ENCODE data around the gene ATP6V1C2.
"Not testable (repeated sequence)": the region's sequence is repeated elsewhere in the genome, so short reads cannot be mapped to it uniquely, and the experiment has no call there.

ATP6V1C2 gene

DNA sequence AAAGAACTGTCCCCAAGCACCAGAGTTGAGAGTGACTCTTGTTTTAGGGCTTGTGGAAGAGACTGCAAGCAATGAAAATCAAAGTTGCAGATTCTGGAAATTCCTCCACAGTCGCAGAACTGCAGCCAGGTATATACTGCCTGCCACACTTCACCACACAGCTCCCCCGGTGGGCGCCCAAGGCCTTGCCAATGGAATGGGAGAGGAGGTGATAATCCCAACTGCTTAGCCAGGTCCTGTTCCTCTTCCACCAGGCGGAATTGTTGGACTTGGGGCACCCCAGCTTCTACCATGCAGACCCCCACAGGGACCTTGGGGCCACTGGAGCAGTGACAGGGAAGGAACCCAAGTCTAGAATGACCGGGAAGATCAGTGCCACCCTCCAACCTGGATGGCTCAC lies 96.0 kb downstream of the ATP6V1C2 start:
- DNase-seq, result no peak

- not testable (repeated sequence) for DNase-seq
Measured at GRCh38 chr2:10818305-10818704, 96.9 kb downstream of the ATP6V1C2 start.

DNA sequence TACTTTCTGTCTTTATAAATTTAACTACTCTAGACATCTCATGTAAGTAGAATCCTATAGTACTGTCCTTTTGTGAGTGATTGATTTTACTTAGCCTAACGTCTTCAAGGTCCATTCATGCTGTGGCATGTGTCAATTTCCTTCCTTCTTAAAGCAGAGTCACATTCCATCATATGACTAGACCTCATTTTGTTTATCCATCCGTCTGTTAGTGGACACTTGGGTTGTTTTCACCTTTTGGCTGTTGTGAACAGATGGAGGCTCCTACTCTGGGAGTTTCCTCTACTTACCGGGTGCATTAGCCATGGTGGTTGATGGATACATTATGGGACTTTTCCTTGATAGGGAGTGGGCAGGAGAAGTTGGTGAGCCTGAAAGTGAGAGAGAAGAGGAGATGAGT lies 97.6 kb downstream of the ATP6V1C2 start:
- DNase-seq, result no peak

DNA sequence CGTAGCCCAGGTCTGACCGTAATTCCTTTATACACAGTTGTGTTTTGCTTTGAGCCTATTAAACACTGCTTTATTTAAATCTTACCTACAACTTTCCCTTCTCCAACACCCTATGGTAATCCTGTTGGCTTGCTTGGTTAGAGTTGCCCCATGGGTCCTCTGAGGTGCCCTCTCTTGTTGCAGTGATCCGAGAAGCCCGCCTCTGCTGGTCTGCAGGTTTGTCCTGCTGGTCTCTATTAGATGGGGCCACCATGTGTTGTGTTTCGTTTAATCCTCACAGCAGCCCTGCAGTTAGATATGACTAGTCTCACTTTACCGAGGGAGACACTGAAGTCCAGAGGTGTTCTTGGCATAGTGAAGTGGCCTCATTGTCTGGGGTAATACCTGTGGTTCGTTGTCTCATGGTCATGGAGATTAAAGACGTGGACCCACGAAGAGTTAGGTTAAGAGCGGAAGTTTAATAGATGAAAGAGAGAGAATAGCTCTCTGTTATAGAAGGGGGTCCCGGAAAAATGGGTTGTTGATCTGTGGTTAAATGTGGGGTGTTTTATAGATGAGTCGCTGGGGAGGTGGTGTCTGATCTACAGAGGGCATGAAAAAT lies 98.4 kb downstream of the ATP6V1C2 start:
- no peak for DNase-seq

GRCh38 chr2:10820562-10820961 lies 99.1 kb downstream of the ATP6V1C2 start:
- no peak for DNase-seq

- DNase-seq, result no peak
Measured at GRCh38 chr2:10820978-10821695, 99.7 kb downstream of the ATP6V1C2 start.

GRCh38 chr2:10824191-10824590 lies 102.8 kb downstream of the ATP6V1C2 start:
- no peak for DNase-seq

GRCh38 chr2:10826026-10826425 lies 104.6 kb downstream of the ATP6V1C2 start:
- no peak for DNase-seq

DNA sequence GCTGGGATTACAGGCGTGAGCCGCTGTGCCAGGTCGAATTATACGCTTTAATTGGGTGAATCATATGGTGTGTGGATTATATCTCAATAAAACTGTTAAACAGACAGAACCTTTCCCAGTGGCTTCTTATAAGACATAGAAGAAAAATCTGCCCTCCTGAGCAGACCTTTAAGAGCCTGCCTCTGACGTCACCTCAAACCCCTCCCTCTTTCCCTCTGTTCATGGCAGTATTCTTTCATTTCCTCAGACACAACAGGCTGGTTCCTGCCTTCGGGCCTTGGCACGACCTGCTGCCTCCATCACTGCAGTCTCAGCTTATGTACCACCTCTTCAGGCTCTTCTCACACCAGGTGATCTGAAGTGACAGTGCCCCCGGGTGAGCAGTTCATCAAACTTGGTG lies 105.2 kb downstream of the ATP6V1C2 start:
- no peak for DNase-seq

- DNase-seq, result no peak
Measured at GRCh38 chr2:10828346-10828745, 106.9 kb downstream of the ATP6V1C2 start.

DNA sequence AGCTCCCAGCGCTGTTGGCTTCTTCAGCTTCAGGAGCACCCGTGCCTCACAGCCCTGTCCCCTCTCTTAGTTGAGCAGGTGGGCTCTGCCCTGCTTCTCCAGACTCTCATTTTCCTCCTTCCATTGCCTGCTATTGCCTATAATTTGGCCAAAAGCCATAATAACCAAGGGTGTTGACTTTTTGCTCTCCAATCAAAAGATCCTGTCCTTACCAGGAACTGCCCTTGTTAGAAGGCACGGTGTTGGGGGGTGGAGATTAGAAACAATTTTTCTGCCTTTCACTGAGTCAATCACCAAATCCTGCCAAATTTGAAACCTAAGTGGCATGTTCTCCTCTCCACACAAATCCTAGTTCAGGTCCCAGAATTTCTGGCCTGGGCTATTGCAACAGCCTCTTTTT lies 107.9 kb downstream of the ATP6V1C2 start:
- no peak for DNase-seq

DNA sequence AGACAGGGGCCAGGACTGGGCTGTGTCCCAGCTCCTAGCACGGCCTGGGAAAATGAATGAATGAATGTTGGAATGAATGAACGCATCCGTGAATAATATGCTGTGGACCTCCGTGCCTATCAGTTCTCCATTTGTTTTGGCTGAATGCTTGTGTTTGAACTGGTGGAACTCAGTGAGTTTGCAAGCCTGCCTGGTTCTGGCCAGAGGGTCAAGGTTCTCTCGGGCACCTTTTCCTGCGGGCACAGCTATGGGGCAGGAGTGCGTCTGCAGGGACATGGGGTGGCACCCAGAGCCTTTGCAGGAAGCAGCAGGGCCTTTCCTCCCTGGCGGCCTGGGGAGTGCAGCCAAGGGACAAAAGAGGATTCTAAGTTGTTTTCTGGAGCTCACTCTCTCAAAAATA lies 108.8 kb downstream of the ATP6V1C2 start:
- no peak for DNase-seq

- no peak for DNase-seq
Measured at GRCh38 chr2:10830641-10831399, 109.4 kb downstream of the ATP6V1C2 start.

DNA sequence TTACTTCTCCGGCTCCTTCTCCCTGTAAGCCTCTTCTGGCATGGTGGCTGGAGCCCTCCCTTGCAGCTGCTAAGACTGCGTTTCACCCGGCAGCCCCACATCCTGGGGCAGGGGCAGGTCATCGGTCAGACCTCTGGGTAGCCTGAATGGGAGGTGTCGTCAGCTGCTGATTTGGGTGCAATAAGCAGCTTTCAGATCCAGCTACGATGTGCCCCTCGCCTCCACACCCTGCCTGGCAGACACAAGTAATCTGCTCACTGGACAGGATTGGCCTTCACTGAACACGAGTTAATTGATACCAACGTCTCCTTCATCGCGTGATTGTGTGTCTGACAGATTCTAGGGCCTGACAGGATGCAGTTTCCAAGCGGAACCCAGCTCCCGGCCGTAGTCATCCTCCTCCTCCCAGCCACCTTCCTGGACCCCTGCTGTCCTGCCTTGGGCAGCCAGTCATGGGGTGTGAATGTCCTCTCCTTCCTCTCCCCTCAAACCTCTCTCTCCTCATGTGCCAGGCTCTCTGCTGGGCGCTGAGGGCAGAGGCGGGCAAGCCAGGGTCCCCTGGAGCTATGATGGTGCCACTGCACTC lies 110.1 kb downstream of the ATP6V1C2 start:
- no peak for DNase-seq

DNA sequence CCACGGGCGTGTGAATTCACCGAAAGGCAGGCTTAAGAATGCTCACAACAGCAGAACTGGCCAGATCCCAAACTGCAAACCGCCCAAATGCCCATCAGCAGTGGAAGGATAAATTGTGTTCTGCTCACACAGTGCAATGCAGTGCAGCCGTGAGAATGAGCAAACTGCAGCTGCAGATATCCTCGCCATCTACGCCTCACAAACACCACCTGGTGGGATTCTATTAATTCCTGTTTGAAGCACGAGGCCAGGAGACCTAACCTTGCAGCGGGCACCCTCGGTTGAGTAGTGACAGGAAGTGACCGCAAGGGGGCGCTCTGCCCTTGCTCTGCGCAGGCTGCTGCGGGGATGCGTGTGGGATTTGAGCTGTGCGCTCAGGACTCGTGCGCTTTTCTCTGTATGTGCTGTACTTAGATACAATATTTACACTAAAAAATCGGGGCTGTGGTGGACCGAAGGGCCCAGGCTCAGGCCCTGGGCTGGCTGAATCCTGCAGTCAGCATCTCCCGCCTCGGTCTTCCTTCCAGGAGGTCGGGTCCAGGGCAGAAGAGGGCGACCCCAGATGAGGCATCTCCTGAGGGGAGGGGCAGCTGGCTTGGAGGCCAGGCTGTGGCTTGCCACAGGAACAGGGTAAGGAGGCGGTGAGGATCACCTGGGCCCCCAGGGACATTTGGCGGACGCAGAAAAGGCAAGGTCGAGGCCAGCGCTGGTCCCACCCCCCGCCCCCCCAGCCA lies 110.9 kb downstream of the ATP6V1C2 start:
- DNase-seq, result peak; percentile 79

DNA sequence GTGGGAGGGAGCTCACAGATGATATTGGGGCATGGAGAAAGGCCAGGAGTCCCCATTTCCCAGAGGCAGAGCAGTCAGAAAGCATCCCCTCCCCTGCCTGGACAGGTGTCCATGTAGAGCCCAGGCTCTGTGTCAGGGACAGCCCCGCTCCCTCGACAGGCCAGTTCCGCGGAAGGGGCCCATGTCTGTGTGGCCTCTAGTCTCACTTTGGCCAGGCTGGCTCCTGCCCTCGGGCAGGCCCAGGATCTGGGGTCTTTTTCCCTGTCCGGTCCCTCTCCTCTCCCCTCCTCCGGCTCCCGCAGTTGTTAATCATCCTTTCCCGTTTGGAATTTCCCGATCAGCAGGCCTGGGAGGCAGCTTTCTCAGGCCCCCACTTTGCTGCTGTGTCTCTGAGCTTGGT lies 111.6 kb downstream of the ATP6V1C2 start:
- DNase-seq, result no peak

DNA sequence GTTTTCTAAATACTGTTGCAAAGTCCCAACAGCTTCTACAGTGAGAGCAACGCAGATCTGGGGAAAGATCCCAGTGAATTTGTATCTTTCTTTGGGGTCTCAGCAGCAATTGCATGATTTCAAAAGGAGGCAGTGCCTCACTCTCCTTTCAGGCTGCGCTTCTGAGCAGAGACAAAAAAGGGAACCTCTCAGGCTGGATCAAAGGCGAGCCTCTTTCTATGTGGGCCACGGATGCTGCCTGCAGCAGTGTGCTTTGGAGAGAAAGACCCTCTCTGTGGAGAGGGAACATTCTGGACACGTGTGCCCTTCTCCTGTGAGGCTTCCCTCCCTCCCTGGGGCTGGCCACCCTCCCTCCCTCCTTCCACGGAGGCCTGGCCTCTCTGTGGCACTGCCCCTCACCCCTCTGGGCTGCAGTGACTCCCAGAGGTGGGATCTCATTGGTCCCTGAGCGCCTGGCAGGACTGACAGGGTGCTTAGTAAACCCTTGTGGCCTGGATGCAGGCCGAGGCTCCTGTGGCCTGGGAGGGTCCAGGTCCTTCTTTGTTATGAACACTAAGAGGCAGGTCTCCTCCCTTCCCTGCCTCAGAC lies 112.7 kb downstream of the ATP6V1C2 start:
- no peak for DNase-seq
